Hematopoietic multipotent progenitor cell (in vitro differentiated cells): ENCODE data around the gene GYG2. TPM values are rescaled to one million over a fixed set of nuclear protein-coding genes. Genes with fewer than 3 reads are reported as not detected.
"Not testable (repeated sequence)": the region's sequence is repeated elsewhere in the genome, so short reads cannot be mapped to it uniquely, and the experiment has no call there.

Source experiments
- DNase-seq, 3 donors: peaks; one replicate each; pipeline ENCODE4 v3.0.0-alpha.2; 2011 to 2015; ENCODE audit warnings: low read depth in 2 of 3, low spot score in 2 of 3
- total RNA-seq: library from RNA; depleted of rRNA; stranded (reverse); fragments of >200 nt; gene quantifications from one replicate; pipeline ENCODE4 v1.2.3, GENCODE V29; 2012

GYG2 gene
- total RNA-seq, 1 donor, result 1.6 TPM

GRCh38 chrX:2897690-2898623 is 69.2 kb downstream of the GYG2 start:
- DNase-seq, result peak in 2 of 3 donors; percentile 31 to 62

- no peak for DNase-seq
Observed at GRCh38 chrX:2898846-2899512, 70.2 kb downstream of the GYG2 start.

- no peak for DNase-seq
Observed at GRCh38 chrX:2901367-2902036, 72.8 kb downstream of the GYG2 start.

- DNase-seq, result no peak
Observed at GRCh38 chrX:2902841-2903240, 74.1 kb downstream of the GYG2 start.

- no peak for DNase-seq
Observed at GRCh38 chrX:2903366-2903765, 74.6 kb downstream of the GYG2 start.

- no peak for DNase-seq
Observed at GRCh38 chrX:2907295-2907694, 78.6 kb downstream of the GYG2 start.

GRCh38 chrX:2908125-2908685 is 79.5 kb downstream of the GYG2 start:
- DNase-seq, result no peak

GRCh38 chrX:2910109-2910508 is 81.4 kb downstream of the GYG2 start:
- DNase-seq, result no peak

GRCh38 chrX:2913118-2913517 is 84.4 kb downstream of the GYG2 start:
- DNase-seq, result no peak

- no peak for DNase-seq
Observed at GRCh38 chrX:2917767-2918166, 89.0 kb downstream of the GYG2 start.

- no peak for DNase-seq
Observed at GRCh38 chrX:2921193-2921592, 92.5 kb downstream of the GYG2 start.

- DNase-seq, result no peak
Observed at GRCh38 chrX:2921750-2922149, 93.0 kb downstream of the GYG2 start.

- no peak for DNase-seq
Observed at GRCh38 chrX:2924151-2924550, 95.4 kb downstream of the GYG2 start.

GRCh38 chrX:2926255-2926654 is 97.5 kb downstream of the GYG2 start:
- not testable (repeated sequence) for DNase-seq

GRCh38 chrX:2926664-2927275 is 98.0 kb downstream of the GYG2 start:
- no peak for DNase-seq

- peak in 1 of 3 donors; percentile 43 for DNase-seq
Observed at GRCh38 chrX:2928191-2928582, 99.5 kb downstream of the GYG2 start.

GRCh38 chrX:2928583-2929434 is 100.1 kb downstream of the GYG2 start, which contains the start of gene ARSD:
ARSD (minus strand) TSS chrX:2929339; CDS start chrX:2929275, 64 bp downstream.
- DNase-seq, result peak in 2 of 3 donors; percentile 81 to 90

- no peak for DNase-seq
Observed at GRCh38 chrX:2931155-2931554, 102.4 kb downstream of the GYG2 start.

- no peak for DNase-seq
Observed at GRCh38 chrX:2931612-2932011, 102.9 kb downstream of the GYG2 start.
